GM20000 (cell line): Measurements from ENCODE around the gene CMSS1.

Experiments used
- DNase-seq: peaks from one replicate; pipeline ENCODE4 v3.0.0; 2012; ENCODE audit warnings: low spot score
- TF ChIP-seq, protein P1 (sequence below): IDR thresholded peaks from 2 replicates; pipeline ENCODE4 v1.5.1; 2012; ENCODE audit warnings: mild to moderate bottlenecking, control low read depth; ENCODE audit errors: extremely low read depth, missing control alignments

Gene CMSS1

DNA sequence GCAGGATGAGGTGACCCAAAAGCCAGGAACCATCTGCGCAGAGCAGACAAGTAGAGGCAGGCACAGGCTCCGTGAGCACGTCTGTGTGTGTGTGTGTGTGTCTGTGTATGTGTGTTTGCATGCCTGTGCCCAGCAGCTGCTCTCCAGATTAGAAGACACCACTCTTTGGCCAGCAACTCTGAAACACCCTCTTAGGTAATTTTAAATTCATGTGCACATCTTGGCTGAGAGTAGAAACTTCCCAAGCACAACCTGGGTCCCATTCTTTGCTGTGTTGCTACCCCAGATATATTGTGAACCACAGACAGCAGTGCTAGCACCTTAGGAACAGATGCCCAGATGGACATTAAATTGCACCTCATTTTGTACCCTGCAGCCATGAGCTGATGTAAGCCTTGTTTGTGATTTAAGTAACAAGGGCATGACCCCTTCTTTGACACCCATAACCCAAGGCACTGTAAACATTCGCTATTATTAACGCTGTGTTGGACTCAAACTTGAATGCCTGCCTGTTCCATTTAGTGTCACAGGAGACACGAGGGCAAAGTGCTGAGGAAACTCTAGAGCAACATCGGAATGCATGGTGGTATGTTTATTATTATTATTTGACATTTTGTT, 296.9 kb downstream of the CMSS1 start, which contains the start of gene FILIP1L:
FILIP1L (minus strand) TSS at position 89 of the 618 bp plus-strand sequence.
- DNase-seq = no peak
- TF ChIP-seq, protein P1, sequence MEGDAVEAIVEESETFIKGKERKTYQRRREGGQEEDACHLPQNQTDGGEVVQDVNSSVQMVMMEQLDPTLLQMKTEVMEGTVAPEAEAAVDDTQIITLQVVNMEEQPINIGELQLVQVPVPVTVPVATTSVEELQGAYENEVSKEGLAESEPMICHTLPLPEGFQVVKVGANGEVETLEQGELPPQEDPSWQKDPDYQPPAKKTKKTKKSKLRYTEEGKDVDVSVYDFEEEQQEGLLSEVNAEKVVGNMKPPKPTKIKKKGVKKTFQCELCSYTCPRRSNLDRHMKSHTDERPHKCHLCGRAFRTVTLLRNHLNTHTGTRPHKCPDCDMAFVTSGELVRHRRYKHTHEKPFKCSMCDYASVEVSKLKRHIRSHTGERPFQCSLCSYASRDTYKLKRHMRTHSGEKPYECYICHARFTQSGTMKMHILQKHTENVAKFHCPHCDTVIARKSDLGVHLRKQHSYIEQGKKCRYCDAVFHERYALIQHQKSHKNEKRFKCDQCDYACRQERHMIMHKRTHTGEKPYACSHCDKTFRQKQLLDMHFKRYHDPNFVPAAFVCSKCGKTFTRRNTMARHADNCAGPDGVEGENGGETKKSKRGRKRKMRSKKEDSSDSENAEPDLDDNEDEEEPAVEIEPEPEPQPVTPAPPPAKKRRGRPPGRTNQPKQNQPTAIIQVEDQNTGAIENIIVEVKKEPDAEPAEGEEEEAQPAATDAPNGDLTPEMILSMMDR = no peak

DNA sequence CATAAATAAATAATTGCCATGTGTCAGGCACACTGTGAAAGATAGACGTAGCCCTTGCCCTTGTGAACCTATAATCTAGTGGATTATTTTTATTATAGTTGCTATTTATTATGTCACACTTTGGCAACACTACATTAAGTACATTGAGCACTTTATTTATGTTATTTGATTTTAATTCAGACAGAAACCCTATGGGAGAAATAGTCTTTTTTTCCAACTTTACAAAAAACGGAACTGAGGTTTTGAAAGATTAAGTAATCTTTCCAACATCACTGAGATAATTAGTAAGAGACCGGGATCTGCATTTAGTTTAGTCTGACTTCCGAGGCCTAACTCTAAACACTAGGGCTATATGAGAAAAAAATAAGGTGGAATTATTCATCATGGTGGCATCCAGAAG, 299.4 kb downstream of the CMSS1 start:
- no peak for DNase-seq
- TF ChIP-seq, protein P1 = no peak

DNA sequence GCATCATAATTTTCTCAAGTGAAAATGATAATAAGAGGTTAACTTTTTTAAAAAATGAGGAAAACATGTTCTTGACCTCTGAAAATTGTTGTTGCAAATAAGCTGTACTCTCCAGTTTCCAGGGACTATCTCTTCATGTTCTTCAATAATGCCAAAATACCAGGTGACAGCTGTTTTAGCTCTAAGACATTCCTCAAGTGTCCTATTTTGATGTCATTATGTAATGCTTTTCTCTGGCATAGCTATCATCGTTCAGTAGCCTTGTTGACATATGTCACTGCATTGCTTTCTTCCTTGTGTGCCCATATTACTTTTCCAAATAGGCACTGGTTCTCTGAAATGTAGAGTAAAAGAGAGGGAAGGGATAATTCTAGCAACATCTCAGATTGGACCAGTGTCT, 302.4 kb downstream of the CMSS1 start:
- no peak for DNase-seq
- TF ChIP-seq, protein P1 = no peak

DNA sequence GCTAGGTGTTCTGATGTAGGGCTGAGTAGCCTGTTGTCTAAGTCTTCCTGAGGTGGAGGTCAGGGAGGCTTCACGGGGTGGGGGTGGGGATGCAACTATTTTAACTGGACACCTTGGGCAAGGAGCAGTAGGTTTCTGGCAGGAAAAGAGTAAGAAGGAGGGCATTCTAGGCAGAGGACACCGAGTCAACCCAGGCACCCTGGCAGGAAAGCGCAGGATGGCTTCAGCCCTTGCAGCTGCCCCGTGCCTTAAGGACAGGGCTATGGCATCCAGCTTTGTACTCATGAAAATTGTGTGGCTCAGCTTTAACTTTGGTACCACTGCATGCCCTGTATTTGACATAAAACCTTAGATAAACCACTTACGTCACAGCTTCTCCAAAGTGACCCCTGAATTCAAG, 303.0 kb downstream of the CMSS1 start:
- TF ChIP-seq, protein P1 = no peak
- no peak for DNase-seq

DNA sequence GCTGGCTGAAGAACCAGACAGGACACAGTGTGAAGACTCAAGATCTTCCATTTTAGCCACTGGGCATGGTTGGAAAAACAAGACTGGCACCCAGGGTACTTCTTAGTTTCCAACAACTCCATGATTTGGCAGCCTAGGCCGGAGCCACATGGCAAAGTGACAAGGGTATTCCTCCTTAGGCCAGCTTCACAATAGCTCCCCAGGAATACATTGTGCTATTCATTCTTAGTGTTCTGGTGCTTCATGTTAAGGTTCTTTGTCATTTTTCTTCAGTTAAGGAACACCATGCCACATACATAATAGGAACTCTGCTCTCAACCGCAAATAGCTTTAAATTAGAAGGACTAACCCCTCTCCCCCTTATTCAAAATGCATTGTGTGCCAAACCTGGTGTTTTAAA, 304.7 kb downstream of the CMSS1 start:
- DNase-seq = no peak
- TF ChIP-seq, protein P1 = no peak

DNA sequence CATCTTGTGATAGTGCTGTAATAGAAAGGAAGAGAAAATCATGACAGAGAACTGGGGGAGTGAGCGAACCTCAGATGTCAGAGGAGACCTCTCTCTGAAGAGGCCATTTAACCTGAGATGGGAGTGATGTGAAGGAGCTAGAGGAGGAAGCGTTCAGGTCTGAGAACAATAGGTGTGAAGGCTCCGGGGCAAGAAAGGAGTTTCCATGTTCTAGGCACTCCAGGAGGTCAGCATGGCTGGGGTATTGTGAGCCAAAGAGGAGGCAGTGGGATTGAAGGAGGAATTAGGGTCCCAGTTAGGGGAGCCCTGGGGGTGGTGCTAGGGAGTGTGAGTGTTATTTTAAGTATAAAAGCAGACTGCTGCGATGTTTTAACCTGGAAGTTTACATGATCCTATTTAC, 305.4 kb downstream of the CMSS1 start:
- DNase-seq = no peak
- TF ChIP-seq, protein P1 = no peak

DNA sequence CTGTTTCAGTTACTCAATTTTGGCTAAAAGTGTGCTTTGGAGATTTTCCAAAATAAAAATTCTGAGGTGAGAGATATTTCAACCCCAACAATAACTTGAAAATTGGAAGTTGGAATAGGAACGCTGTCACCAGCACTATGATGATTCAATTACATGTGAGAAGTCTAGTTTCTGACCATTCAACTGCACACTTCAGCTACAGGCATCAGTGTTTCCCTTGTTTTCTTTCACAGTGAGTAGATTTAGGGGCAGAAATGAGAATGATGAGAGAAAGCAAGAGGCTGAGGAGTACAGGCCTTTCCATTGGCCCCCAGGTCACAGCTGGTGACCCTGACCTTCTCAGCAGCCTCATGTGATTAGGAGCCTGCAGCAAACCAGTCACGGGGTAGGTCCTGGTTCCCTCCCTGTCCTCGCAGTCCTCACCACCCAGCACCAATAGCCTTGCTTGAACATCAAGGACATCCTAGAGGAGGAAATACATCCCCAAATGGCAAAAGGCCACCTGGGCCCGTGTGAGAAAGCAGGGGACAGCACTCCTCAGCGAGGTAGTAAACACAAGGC, 306.6 kb downstream of the CMSS1 start:
- TF ChIP-seq, protein P1 = no peak
- no peak for DNase-seq
